BLaER1 treated with 17β-estradiol and CSF1 and Interleukin-3, amounts not matched to agents 10 nM and 100 nM (cell line): ENCODE data around the gene FAM193A.
"Not testable (repeated sequence)": the region's sequence is repeated elsewhere in the genome, so short reads cannot be mapped to it uniquely, and the experiment has no call there.

Experiments
- H3K27ac ChIP-seq, 11 experiments: shearing (Covaris generic); formaldehyde crosslinking; 2 replicates each; pipeline ENCODE4 v1.8.1; 2022
- H3K27me3 ChIP-seq, 11 experiments: shearing (Covaris generic); formaldehyde crosslinking; 2 replicates each; pipeline ENCODE4 v1.8.1; 2022
- H3K36me3 ChIP-seq, 11 experiments: shearing (Covaris generic); formaldehyde crosslinking; 2 replicates each; pipeline ENCODE4 v1.8.1; 2022
- H3K4me1 ChIP-seq, 10 experiments: shearing (Covaris generic); formaldehyde crosslinking; 2 replicates each; pipeline ENCODE4 v1.8.1; 2022
- H3K4me2 ChIP-seq, 11 experiments: shearing (Covaris generic); formaldehyde crosslinking; 2 replicates each; pipeline ENCODE4 v1.8.1; 2022
- H3K4me3 ChIP-seq, 10 experiments: shearing (Covaris generic); formaldehyde crosslinking; 2 replicates each; pipeline ENCODE4 v1.8.1; 2022
- H3K9ac ChIP-seq, 11 experiments: shearing (Covaris generic); formaldehyde crosslinking; 2 replicates each; pipeline ENCODE4 v1.8.1; 2022
- H3K9me3 ChIP-seq, 11 experiments: shearing (Covaris generic); formaldehyde crosslinking; replicated peaks in 1 of 11; 2 replicates each; pipeline ENCODE4 v1.8.1; 2022
- H4K20me1 ChIP-seq, 11 experiments: shearing (Covaris generic); formaldehyde crosslinking; 2 replicates each; pipeline ENCODE4 v1.8.1; 2022
- Cebpa-rat ChIP-seq, 11 experiments: shearing (Covaris generic); IDR thresholded peaks; 2 replicates each; pipeline ENCODE4 v1.8.1; 2022

FAM193A gene

GRCh38 chr4:2765832-2766526 lies 229.5 kb downstream of the FAM193A start:
- H4K20me1 ChIP-seq, result no peaks in the 10 kb centered on the region
- H3K9me3 ChIP-seq, result peaks cover 8 to 42% (median 29%) of the 10 kb centered on the region in 11 experiments; a peak in 20 of 22 replicates
- peaks cover 9 to 24% (median 15%) of the 10 kb centered on the region in 10 experiments; a peak in 19 of 20 replicates for H3K4me1 ChIP-seq
- H3K9ac ChIP-seq, result no peak overlapping the region
- no peak overlapping the region for H3K4me2 ChIP-seq
- H3K4me3 ChIP-seq, result no peak overlapping the region
- H3K27me3 ChIP-seq, result peaks cover 0 to 6% (median 0%) of the 10 kb centered on the region in 11 experiments; a peak in 3 of 22 replicates
- H3K36me3 ChIP-seq, result no peaks in the 10 kb centered on the region
- TF ChIP-seq Cebpa-rat (IDR thresholded peaks at IDR 0.05), result no peak
- H3K27ac ChIP-seq, result no peak overlapping the region

GRCh38 chr4:2767046-2767704 lies 230.7 kb downstream of the FAM193A start:
- peaks cover 9 to 35% (median 24%) of the 10 kb centered on the region in 10 experiments; a peak in 19 of 20 replicates for H3K4me1 ChIP-seq
- H3K4me3 ChIP-seq, result no peak overlapping the region
- no peak overlapping the region for H3K4me2 ChIP-seq
- no peaks in the 10 kb centered on the region for H3K36me3 ChIP-seq
- H3K9me3 ChIP-seq, result peaks cover 8 to 42% (median 36%) of the 10 kb centered on the region in 11 experiments; a peak in 20 of 22 replicates
- TF ChIP-seq Cebpa-rat (IDR thresholded peaks at IDR 0.05), result no peak
- no peaks in the 10 kb centered on the region for H4K20me1 ChIP-seq
- H3K9ac ChIP-seq, result no peak overlapping the region
- peaks cover 0 to 6% (median 0%) of the 10 kb centered on the region in 11 experiments; a peak in 3 of 22 replicates for H3K27me3 ChIP-seq
- no peak overlapping the region for H3K27ac ChIP-seq

- peaks cover 9 to 37% (median 25%) of the 10 kb centered on the region in 10 experiments; a peak in 19 of 20 replicates for H3K4me1 ChIP-seq
- H3K4me2 ChIP-seq, result no peak overlapping the region
- no peak overlapping the region for H3K27ac ChIP-seq
- H3K9me3 ChIP-seq, result peaks cover 8 to 42% (median 35%) of the 10 kb centered on the region in 11 experiments; a peak in 20 of 22 replicates
- no peak overlapping the region for H3K9ac ChIP-seq
- no peak overlapping the region for H3K4me3 ChIP-seq
- no peaks in the 10 kb centered on the region for H3K36me3 ChIP-seq
- no peak for TF ChIP-seq Cebpa-rat (IDR thresholded peaks at IDR 0.05)
- H3K27me3 ChIP-seq, result peaks cover 0 to 6% (median 0%) of the 10 kb centered on the region in 11 experiments; a peak in 3 of 22 replicates
- H4K20me1 ChIP-seq, result no peaks in the 10 kb centered on the region
These were observed 231.2 kb downstream of the FAM193A start for GRCh38 chr4:2767705-2768074.

- Histone ChIP-seq H3K36me3 (no peaks in the 10 kb centered on the region), H3K4me2 (no peak overlapping the region), H3K4me3 (no peak overlapping the region), H4K20me1 (no peaks in the 10 kb centered on the region), H3K27me3 (peaks cover 0 to 6% (median 0%) of the 10 kb centered on the region in 11 experiments; a peak in 3 of 22 replicates), H3K9me3 (peaks cover 8 to 37% (median 32%) of the 10 kb centered on the region in 11 experiments; a peak in 20 of 22 replicates), H3K9ac (no peak overlapping the region), H3K27ac (no peak overlapping the region), H3K4me1 (peaks cover 9 to 37% (median 25%) of the 10 kb centered on the region in 10 experiments; a peak in 19 of 20 replicates)
- no peak for TF ChIP-seq Cebpa-rat (IDR thresholded peaks at IDR 0.05)
These were observed 231.7 kb downstream of the FAM193A start for GRCh38 chr4:2768124-2768523.

GRCh38 chr4:2768921-2769336 lies 232.5 kb downstream of the FAM193A start:
- no peak overlapping the region for H3K4me3 ChIP-seq
- no peak overlapping the region for H3K4me2 ChIP-seq
- H3K9me3 ChIP-seq, result peaks cover 8 to 39% (median 29%) of the 10 kb centered on the region in 11 experiments; a peak in 20 of 22 replicates
- TF ChIP-seq Cebpa-rat (IDR thresholded peaks at IDR 0.05), result no peak
- no peaks in the 10 kb centered on the region for H4K20me1 ChIP-seq
- peaks cover 0 to 1% (median 0%) of the 10 kb centered on the region in 11 experiments; a peak in 2 of 22 replicates for H3K27me3 ChIP-seq
- H3K36me3 ChIP-seq, result no peaks in the 10 kb centered on the region
- no peak overlapping the region for H3K9ac ChIP-seq
- peaks cover 2 to 35% (median 19%) of the 10 kb centered on the region in 10 experiments; a peak in 19 of 20 replicates for H3K4me1 ChIP-seq
- H3K27ac ChIP-seq, result 0 out of 22 replicates have a peak overlapping the region, but pooled peaks of 1 of the 11 experiments have one; percentile 1

GRCh38 chr4:2771264-2771663 lies 234.8 kb downstream of the FAM193A start:
- Histone ChIP-seq H4K20me1 (no peaks in the 10 kb centered on the region), H3K4me1 (peaks cover 0 to 34% (median 14%) of the 10 kb centered on the region in 10 experiments; a peak in 15 of 20 replicates), H3K9me3 (peaks cover 8 to 39% (median 29%) of the 10 kb centered on the region in 11 experiments; a peak in 20 of 22 replicates), H3K27me3 (no peaks in the 10 kb centered on the region), H3K36me3 (no peaks in the 10 kb centered on the region), H3K4me2 (peak overlapping the region in 9 of 11 experiments; percentile 4 to 86 (median 63); a peak in 15 of 22 replicates), H3K4me3 (no peak overlapping the region; a peak in 1 of 20 replicates), H3K27ac (peak overlapping the region in 8 of 11 experiments; percentile 39 to 70 (median 66); a peak in 15 of 22 replicates), H3K9ac (peak overlapping the region in 6 of 11 experiments; percentile 3 to 32 (median 24); a peak in 6 of 22 replicates)
- no peak for TF ChIP-seq Cebpa-rat (IDR thresholded peaks at IDR 0.05)

GRCh38 chr4:2780643-2781042 lies 244.2 kb downstream of the FAM193A start:
- not testable (repeated sequence) for H3K4me3 ChIP-seq, H3K27me3 ChIP-seq, H3K27ac ChIP-seq, H3K9ac ChIP-seq, H3K4me2 ChIP-seq, H3K36me3 ChIP-seq, H4K20me1 ChIP-seq
- Histone ChIP-seq H3K9me3 (peaks cover 16 to 45% (median 37%) of the 10 kb centered on the region in 11 experiments), H3K4me1 (peaks cover 5 to 10% (median 8%) of the 10 kb centered on the region in 10 experiments)

GRCh38 chr4:2781911-2782310 lies 245.5 kb downstream of the FAM193A start:
- Histone ChIP-seq H3K36me3 (no peaks in the 10 kb centered on the region), H3K4me1 (peaks cover 18 to 23% (median 20%) of the 10 kb centered on the region in 10 experiments), H3K9ac (no peak overlapping the region), H4K20me1 (no peaks in the 10 kb centered on the region), H3K27me3 (no peaks in the 10 kb centered on the region), H3K4me2 (no peak overlapping the region), H3K4me3 (no peak overlapping the region), H3K9me3 (peaks cover 16 to 45% (median 37%) of the 10 kb centered on the region in 11 experiments), H3K27ac (no peak overlapping the region)
- no peak for TF ChIP-seq Cebpa-rat (IDR thresholded peaks at IDR 0.05)
